ENCODE data around the gene FREM2. TPM values are rescaled to one million over a fixed set of nuclear protein-coding genes. Genes with fewer than 3 reads are reported as not detected.

FREM2 gene
- total RNA-seq, 4 donors from 2014 or later: 0.06 to 0.19 (median 0.13) TPM; not detected in 1

GRCh38 chr13:38875186-38875875 is 188.5 kb downstream of the FREM2 start:
- intact Hi-C loops (cut with DNase I): no loop called here
- WGBS, 2 donors: 73 to 85% methylated on average over 1 of the region's 1 CpG

GRCh38 chr13:38879278-38879677 is 192.4 kb downstream of the FREM2 start:
- H3K4me1 ChIP-seq: no peaks in the 10 kb centered on the region
- H3K9me3 ChIP-seq: no peaks in the 10 kb centered on the region
- no peaks in the 10 kb centered on the region for H3K36me3 ChIP-seq
- H3K27ac ChIP-seq: no peak overlapping the region
- WGBS, 2 donors: 60 to 70% methylated on average over 3 of the region's 3 CpGs
- H3K27me3 ChIP-seq: no peaks in the 10 kb centered on the region
- TF ChIP-seq POLR2A (IDR thresholded peaks at IDR 0.05): no peak
- TF ChIP-seq, protein P1, sequence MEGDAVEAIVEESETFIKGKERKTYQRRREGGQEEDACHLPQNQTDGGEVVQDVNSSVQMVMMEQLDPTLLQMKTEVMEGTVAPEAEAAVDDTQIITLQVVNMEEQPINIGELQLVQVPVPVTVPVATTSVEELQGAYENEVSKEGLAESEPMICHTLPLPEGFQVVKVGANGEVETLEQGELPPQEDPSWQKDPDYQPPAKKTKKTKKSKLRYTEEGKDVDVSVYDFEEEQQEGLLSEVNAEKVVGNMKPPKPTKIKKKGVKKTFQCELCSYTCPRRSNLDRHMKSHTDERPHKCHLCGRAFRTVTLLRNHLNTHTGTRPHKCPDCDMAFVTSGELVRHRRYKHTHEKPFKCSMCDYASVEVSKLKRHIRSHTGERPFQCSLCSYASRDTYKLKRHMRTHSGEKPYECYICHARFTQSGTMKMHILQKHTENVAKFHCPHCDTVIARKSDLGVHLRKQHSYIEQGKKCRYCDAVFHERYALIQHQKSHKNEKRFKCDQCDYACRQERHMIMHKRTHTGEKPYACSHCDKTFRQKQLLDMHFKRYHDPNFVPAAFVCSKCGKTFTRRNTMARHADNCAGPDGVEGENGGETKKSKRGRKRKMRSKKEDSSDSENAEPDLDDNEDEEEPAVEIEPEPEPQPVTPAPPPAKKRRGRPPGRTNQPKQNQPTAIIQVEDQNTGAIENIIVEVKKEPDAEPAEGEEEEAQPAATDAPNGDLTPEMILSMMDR (IDR thresholded peaks at IDR 0.05): no peak
- DNase-seq: no peak
- no peak overlapping the region for H3K4me3 ChIP-seq
- intact Hi-C loops (cut with DNase I): no loop called here

More at GRCh38 chr13:38875186-38875875, 188.5 kb downstream of the FREM2 start:
- no peaks in the 10 kb centered on the region for H3K27me3 ChIP-seq
- H3K36me3 ChIP-seq: no peaks in the 10 kb centered on the region
- no peak overlapping the region for H3K27ac ChIP-seq
- no peak overlapping the region for H3K4me3 ChIP-seq
- H3K9me3 ChIP-seq: no peaks in the 10 kb centered on the region
- TF ChIP-seq, protein P1 (IDR thresholded peaks at IDR 0.05): no peak
- no peak for TF ChIP-seq POLR2A (IDR thresholded peaks at IDR 0.05)
- H3K4me1 ChIP-seq: no peaks in the 10 kb centered on the region
- DNase-seq: no peak

DNA sequence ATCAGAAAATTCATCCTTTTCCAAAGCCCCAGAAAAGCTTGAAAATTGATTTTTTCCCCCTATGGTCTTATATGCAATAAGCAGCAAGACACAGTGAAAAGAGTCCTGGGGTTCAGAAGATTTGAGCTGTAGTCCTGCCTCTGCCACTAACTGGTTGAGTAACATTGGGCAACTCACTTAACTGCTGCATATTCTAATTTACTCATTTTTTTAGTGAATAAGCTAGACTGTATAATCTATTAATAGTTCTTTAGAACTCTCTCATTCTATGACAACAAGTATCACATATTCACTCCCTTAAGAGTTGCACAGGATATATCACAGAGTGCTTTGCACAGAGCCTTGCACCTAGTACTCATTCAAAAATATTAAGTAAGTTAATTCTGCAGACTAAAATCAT is 192.9 kb downstream of the FREM2 start:
- Histone ChIP-seq H3K9me3 (no peaks in the 10 kb centered on the region), H3K36me3 (no peaks in the 10 kb centered on the region), H3K27ac (no peak overlapping the region), H3K27me3 (no peaks in the 10 kb centered on the region), H3K4me1 (no peaks in the 10 kb centered on the region), H3K4me3 (no peak overlapping the region)
- TF ChIP-seq, protein P1 (IDR thresholded peaks at IDR 0.05): no peak
- no peak for TF ChIP-seq POLR2A (IDR thresholded peaks at IDR 0.05)
- no peak for DNase-seq
- intact Hi-C loops (cut with DNase I): no loop called here

DNA sequence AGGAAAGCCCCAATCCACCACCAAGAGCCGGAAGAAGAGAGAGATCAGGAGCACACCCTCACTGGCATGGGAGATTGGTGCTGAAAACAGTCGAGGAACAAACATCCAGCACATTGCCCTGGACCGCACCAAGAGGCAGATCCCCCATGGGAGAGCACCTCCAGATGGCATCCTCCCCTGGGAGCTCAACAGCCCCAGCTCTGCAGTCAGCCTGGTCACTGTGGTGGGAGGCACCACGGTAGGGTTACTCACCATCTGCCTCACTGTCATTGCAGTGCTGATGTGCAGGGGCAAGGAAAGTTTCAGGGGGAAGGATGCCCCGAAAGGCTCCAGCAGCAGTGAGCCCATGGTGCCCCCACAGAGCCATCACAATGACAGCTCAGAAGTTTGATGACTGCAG is 193.5 kb downstream of the FREM2 start:
- no peaks in the 10 kb centered on the region for H3K4me1 ChIP-seq
- no peak for TF ChIP-seq POLR2A (IDR thresholded peaks at IDR 0.05)
- TF ChIP-seq, protein P1 (IDR thresholded peaks at IDR 0.05): no peak
- 50 to 88% methylated on average over 1 to 3 of the region's 5 CpGs for WGBS, 2 donors
- H3K4me3 ChIP-seq: no peak overlapping the region
- H3K9me3 ChIP-seq: no peaks in the 10 kb centered on the region
- no peaks in the 10 kb centered on the region for H3K36me3 ChIP-seq
- intact Hi-C loops (cut with DNase I): no loop called here
- H3K27ac ChIP-seq: no peak overlapping the region
- no peaks in the 10 kb centered on the region for H3K27me3 ChIP-seq
- no peak for DNase-seq

DNA sequence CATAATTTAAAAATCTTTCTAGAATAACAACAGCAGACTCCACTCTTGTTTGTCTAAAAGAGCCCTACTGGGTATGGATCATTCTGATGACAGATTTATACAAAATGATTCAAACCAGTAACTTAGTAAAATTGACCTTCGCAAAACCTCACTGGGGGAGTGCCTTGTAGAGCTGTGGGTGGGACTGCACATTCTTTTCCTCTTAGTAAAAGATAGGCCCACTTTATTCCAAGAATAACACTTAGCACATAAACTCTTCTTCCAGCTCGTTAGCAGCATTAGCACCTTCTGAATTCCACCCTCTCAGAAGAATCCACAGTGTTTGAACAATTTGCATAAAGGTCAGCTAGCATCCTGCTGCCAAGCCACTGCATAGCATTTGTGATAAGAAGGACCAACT is 196.9 kb downstream of the FREM2 start:
- Histone ChIP-seq H3K4me3 (no peak overlapping the region), H3K9me3 (no peaks in the 10 kb centered on the region), H3K36me3 (no peaks in the 10 kb centered on the region), H3K27me3 (no peaks in the 10 kb centered on the region), H3K4me1 (no peaks in the 10 kb centered on the region), H3K27ac (no peak overlapping the region)
- 41 to 51% methylated on average over 2 of the region's 2 CpGs for WGBS, 2 donors
- DNase-seq: no peak
- TF ChIP-seq POLR2A (IDR thresholded peaks at IDR 0.05): no peak
- TF ChIP-seq, protein P1 (IDR thresholded peaks at IDR 0.05): no peak
- intact Hi-C loops (cut with DNase I): no loop called here

Measured in esophagus squamous epithelium (tissue), 5 donors.